Measurements from ENCODE around the gene KIAA0930.

KIAA0930 gene

DNA sequence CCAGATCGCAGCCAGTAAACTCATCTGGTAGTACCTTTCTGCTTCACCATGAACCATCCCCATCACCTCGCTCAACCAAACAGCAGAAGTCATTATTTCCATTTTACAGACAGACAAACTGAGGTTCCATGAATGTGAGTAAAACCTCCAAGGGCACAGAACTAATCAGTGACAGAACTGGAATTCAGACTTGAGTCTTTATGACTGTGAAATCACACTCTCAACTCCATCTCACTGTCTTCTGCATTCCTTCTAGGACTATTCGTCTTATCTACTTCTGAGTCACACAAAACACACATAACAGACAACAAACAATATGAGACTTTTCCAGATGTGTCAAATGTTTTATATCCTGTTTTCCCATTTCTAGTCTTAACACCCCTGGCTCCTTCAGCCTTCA, 86.3 kb downstream of the KIAA0930 start:
- no peak for DNase-seq (ENCODE audit: low spot score)
- TF ChIP-seq, protein P1, sequence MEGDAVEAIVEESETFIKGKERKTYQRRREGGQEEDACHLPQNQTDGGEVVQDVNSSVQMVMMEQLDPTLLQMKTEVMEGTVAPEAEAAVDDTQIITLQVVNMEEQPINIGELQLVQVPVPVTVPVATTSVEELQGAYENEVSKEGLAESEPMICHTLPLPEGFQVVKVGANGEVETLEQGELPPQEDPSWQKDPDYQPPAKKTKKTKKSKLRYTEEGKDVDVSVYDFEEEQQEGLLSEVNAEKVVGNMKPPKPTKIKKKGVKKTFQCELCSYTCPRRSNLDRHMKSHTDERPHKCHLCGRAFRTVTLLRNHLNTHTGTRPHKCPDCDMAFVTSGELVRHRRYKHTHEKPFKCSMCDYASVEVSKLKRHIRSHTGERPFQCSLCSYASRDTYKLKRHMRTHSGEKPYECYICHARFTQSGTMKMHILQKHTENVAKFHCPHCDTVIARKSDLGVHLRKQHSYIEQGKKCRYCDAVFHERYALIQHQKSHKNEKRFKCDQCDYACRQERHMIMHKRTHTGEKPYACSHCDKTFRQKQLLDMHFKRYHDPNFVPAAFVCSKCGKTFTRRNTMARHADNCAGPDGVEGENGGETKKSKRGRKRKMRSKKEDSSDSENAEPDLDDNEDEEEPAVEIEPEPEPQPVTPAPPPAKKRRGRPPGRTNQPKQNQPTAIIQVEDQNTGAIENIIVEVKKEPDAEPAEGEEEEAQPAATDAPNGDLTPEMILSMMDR (IDR thresholded peaks at IDR 0.05; ENCODE audit: extremely low read depth, missing control alignments): no peak

DNA sequence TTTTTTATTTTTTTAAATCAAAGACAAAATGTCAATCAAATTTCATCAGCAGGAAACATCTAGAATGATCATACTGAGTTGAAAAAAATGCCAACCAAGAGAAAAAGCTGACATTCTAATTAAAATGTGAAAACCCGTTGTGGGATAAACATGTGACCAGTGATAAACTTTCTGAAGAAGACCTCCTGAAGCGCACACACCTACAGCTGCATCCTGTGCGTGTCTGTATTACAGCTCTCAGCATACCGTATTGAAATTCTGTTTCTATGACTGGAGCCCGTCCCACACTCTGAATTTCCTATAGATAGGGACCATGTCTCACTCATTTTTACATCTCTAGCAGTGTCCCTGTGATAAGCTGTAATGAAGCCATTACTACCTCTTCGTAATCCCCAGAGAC, 89.2 kb downstream of the KIAA0930 start:
- DNase-seq (ENCODE audit: low spot score): no peak
- TF ChIP-seq, protein P1 (IDR thresholded peaks at IDR 0.05; ENCODE audit: extremely low read depth, missing control alignments): no peak

DNA sequence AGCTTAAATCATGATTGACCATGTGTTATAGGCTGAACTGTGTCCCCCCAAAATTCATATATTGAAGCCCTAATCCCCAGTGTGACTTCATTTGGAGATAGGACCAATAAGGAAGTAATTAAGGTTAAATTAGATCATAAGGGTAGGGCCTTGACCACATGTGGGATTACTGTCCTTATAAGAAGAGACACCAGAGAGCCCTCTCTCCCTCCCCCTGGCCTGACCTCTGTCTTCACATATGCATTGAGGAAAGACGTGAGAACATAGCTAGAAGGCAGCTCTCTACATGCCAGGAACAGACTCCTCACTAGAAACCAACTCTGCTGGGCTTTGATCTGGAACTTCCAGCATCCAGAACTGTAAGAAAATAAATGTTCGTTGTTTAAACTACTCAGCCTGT, 90.6 kb downstream of the KIAA0930 start:
- no peak for DNase-seq (ENCODE audit: low spot score)
- TF ChIP-seq, protein P1 (IDR thresholded peaks at IDR 0.05; ENCODE audit: extremely low read depth, missing control alignments): no peak

DNA sequence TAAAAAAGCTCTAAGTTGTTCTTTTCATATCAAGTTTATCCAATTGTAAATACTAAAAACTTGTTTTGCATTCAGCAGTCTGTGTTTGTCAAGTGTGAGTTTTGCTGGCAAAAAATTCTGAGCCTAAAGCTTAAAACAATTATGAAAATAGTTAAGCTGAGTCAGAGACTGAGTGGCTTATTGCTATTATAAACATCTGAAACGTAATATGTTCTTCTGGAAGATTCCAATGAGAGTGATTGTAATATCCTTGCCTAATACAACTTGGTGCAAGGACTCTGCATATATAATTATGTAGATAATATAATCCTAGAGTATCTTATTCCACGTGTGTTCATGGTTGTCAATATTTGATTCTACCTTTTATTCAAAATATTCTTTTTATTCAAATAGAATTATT, 91.0 kb downstream of the KIAA0930 start:
- DNase-seq (ENCODE audit: low spot score): no peak

DNA sequence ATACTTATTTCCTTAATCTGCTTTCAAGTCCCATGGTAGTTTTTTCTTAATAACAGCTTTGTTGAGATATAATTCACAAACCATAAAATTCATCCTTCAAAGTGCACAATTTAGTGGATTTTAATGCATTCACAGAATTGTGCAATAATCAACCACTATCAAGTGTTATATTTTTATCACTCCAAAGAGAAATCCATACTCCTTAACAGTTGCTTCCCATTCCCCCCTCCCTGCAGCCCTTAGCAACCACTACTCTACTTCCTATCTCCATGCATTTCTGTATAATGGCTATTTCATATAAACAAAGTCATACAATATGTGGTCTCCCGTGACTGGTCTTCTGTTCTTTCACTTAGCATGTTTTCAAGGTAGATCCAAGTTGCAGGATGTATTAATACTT, 95.8 kb downstream of the KIAA0930 start:
- no peak for DNase-seq (ENCODE audit: low spot score)
- TF ChIP-seq, protein P1 (IDR thresholded peaks at IDR 0.05; ENCODE audit: extremely low read depth, missing control alignments): no peak

More for the DNA sequence above, 91.0 kb downstream of the KIAA0930 start:
- TF ChIP-seq, protein P1 (IDR thresholded peaks at IDR 0.05; ENCODE audit: extremely low read depth, missing control alignments): no peak

DNA sequence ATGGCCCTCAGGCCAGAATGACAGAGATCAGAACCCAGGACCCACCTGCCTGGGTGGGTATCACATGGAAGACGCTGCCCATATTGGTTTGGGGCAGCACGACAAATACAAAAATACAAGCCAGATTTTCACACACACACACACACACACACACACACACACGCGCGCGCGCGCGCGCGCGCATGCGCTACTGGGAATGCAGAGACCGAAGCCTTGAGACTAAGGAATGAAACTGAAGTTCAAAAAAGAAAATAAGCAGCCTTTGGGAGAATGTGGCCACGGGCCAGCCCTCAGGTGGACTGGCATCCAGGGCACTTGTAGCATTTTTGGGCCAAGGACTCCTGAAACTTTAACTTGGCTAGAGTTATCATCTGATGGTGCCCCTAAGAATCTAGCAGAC, 98.3 kb downstream of the KIAA0930 start:
- TF ChIP-seq, protein P1 (IDR thresholded peaks at IDR 0.05; ENCODE audit: extremely low read depth, missing control alignments): no peak
- no peak for DNase-seq (ENCODE audit: low spot score)
